ENCODE data around the gene MEIS1.

The MEIS1 gene

DNA sequence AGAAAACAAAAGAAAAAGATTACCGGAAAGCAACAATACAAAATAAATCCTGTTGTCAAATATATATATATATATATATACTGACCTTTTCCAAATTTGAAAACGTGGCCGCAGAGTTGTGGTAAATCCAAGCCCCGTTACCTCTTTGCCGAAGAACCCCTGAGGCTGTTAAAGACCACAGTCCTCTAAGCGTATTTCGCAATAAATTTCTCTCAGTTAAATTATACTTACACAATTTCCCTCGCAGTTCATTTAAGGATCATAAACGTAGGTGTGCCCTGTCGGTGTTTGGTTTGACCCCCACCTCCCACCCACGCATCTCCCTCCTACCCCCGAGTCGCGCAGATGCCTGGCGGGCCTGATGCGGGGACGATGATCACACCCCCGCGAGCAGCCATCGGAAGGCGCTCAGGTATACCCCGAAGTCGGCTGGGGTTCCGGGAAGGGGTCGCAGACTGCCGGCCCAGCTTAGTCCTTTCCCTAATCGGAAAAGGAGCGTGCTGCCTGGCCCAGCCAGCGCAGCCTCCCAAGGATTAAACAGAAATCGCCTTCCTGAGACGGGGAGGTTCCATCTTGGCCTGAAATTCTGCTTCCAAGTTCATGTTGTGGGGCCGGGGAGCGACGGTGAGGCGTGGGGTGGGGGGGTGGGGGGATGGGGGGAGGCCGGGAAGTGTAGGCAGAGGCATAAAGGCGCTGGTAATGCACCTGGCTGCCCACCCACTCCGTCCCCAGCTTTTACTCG lies 2.9 kb upstream of the MEIS1 start:
- no peak for TF ChIP-seq CTCF (IDR thresholded peaks at IDR 0.05; ENCODE audit: low read length, missing control alignments)
- H3K4me3 ChIP-seq (replicated peaks; ENCODE audit: low read depth, low read length) = peak overlapping the region; percentile 92
- no peak for DNase-seq (ENCODE audit: low read depth)

- peak overlapping the region; percentile 92 for H3K4me3 ChIP-seq (replicated peaks; ENCODE audit: low read depth, low read length)
- DNase-seq (ENCODE audit: low read depth) = peak; percentile 98
- TF ChIP-seq CTCF (IDR thresholded peaks at IDR 0.05; ENCODE audit: low read length, missing control alignments) = no peak
Measured at GRCh38 chr2:66432801-66433694, 1.9 kb upstream of the MEIS1 start.

- H3K4me3 ChIP-seq (replicated peaks; ENCODE audit: low read depth, low read length) = peak overlapping the region; percentile 92
- TF ChIP-seq CTCF (IDR thresholded peaks at IDR 0.05; ENCODE audit: low read length, missing control alignments) = no peak
- DNase-seq (ENCODE audit: low read depth) = no peak
Measured at GRCh38 chr2:66433695-66433944, 1.3 kb upstream of the MEIS1 start.

GRCh38 chr2:66433945-66434678 lies 813 bp upstream of the MEIS1 start:
- DNase-seq (ENCODE audit: low read depth) = peak; percentile 82
- no peak for TF ChIP-seq CTCF (IDR thresholded peaks at IDR 0.05; ENCODE audit: low read length, missing control alignments)
- H3K4me3 ChIP-seq (replicated peaks; ENCODE audit: low read depth, low read length) = peak overlapping the region; percentile 92

- DNase-seq (ENCODE audit: low read depth) = peak; percentile 55
- peak overlapping the region; percentile 92 for H3K4me3 ChIP-seq (replicated peaks; ENCODE audit: low read depth, low read length)
- TF ChIP-seq CTCF (IDR thresholded peaks at IDR 0.05; ENCODE audit: low read length, missing control alignments) = no peak
Measured at GRCh38 chr2:66435549-66435875, 587 bp downstream of the MEIS1 start.

GRCh38 chr2:66435963-66436362 lies 1.0 kb downstream of the MEIS1 start:
- H3K4me3 ChIP-seq (replicated peaks; ENCODE audit: low read depth, low read length) = peak overlapping the region; percentile 92
- TF ChIP-seq CTCF (IDR thresholded peaks at IDR 0.05; ENCODE audit: low read length, missing control alignments) = no peak
- no peak for DNase-seq (ENCODE audit: low read depth)
